GM23338 (cell line): ENCODE data around the gene LCN10.

Experiments used
- EZH2phosphoT487 ChIP-seq: fragments of 200-600 bp; sonication (generic); IDR thresholded peaks from one replicate; pipeline ENCODE4 v1.8.1; 2018; ENCODE audit warnings: antibody characterized with exemption; ENCODE audit not compliant: unreplicated experiment
- POLR2AphosphoS5 ChIP-seq: IDR thresholded peaks from 2 replicates; pipeline ENCODE4 v1.6.1; 2016; ENCODE audit warnings: antibody characterized with exemption, low read depth
- STAT1 ChIP-seq: IDR thresholded peaks from one replicate; pipeline ENCODE4 v1.6.1; 2016; ENCODE audit warnings: antibody characterized with exemption; ENCODE audit not compliant: unreplicated experiment
- ZNF114 ChIP-seq: fragments of 250-450 bp; sonication (Bioruptor Pico); IDR thresholded peaks from 2 replicates; pipeline ENCODE4 v1.5.0; 2020; ENCODE audit warnings: mild to moderate bottlenecking, moderate library complexity
- TF ChIP-seq, protein P1 (sequence below), 2 experiments: fragments of 200-600 bp in 1 of 2; sonication (generic) in 1 of 2; conservative IDR thresholded peaks; 2 replicates each; pipeline versions ENCODE4 v1.5.1 to v1.6.1; 2016 to 2017; ENCODE audit warnings: antibody characterized with exemption in 2 of 2, low read depth in 2 of 2, mild to moderate bottlenecking in 2 of 2, moderate library complexity in 1 of 2

DNA sequence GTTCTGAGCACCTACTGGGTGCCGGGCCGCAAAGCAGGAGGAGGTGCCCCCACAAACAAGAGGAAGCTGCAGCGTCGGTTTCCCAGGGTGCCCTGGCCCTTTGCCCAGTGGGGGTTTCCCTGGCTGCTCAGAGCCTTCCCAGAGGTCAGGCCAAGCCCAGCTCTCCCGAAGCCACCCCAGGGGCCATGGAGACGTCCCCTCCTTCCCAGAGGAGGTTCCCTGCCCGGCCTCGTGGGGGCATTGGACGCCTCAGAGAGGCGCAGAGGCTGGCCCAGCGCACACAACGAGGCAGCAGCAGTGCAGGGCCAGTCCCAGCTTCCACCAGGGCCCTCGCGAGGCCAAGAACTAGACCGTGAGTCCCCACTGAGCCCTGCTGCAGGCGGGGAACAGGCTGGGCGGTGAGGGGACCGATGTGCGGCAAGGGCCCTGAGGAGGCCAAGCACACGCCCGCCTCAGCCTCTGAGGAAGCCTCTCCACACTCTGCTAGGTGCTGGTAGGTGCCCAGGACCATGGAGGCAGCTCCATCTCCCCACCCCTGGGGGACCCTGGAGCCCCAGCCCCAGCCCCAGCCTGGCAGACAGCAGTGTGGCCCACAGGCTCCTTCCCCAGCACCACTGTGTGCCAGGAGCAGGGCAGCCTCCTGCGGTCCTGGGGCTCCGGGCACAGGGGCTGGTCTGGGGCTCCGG, 23.4 kb downstream of the LCN10 start:
- TF ChIP-seq, protein P1, sequence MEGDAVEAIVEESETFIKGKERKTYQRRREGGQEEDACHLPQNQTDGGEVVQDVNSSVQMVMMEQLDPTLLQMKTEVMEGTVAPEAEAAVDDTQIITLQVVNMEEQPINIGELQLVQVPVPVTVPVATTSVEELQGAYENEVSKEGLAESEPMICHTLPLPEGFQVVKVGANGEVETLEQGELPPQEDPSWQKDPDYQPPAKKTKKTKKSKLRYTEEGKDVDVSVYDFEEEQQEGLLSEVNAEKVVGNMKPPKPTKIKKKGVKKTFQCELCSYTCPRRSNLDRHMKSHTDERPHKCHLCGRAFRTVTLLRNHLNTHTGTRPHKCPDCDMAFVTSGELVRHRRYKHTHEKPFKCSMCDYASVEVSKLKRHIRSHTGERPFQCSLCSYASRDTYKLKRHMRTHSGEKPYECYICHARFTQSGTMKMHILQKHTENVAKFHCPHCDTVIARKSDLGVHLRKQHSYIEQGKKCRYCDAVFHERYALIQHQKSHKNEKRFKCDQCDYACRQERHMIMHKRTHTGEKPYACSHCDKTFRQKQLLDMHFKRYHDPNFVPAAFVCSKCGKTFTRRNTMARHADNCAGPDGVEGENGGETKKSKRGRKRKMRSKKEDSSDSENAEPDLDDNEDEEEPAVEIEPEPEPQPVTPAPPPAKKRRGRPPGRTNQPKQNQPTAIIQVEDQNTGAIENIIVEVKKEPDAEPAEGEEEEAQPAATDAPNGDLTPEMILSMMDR (conservative IDR thresholded peaks at IDR 0.05; ENCODE audit: low read depth in 2 of 2): 0 out of 4 replicates have a peak, but pooled peaks of 1 of the 2 experiments have one; percentile 6
- TF ChIP-seq EZH2phosphoT487 (no peak), ZNF114 (CRISPR knock-in tag) (no peak), POLR2AphosphoS5 (no peak), STAT1 (no peak)
